Nephron (organoid): ENCODE results near the gene ZFP69B.

Source experiments
- H3K27ac Mint-ChIP-seq, 3 experiments: 2 replicates each; pipeline ENCODE4 v1.8.0; 2020; ENCODE audit warnings: mixed read lengths in 3 of 3, mild to moderate bottlenecking in 2 of 3, moderate library complexity in 1 of 3
- H3K27me3 Mint-ChIP-seq: 2 replicates; pipeline ENCODE4 v1.8.0; 2021; ENCODE audit warnings: low read depth, mild to moderate bottlenecking, moderate library complexity, mixed read lengths
- H3K36me3 Mint-ChIP-seq: 2 replicates; pipeline ENCODE4 v1.8.0; 2020; ENCODE audit warnings: low read depth, mixed read lengths
- H3K4me1 Mint-ChIP-seq: 2 replicates; pipeline ENCODE4 v1.8.0; 2020; ENCODE audit warnings: mixed read lengths
- H3K4me3 Mint-ChIP-seq, 3 experiments: 2 replicates each; pipeline ENCODE4 v1.8.0; 2020; ENCODE audit warnings: mild to moderate bottlenecking in 3 of 3, mixed read lengths in 3 of 3, moderate library complexity in 2 of 3
- H3K9me3 Mint-ChIP-seq: 2 replicates; pipeline ENCODE4 v1.8.0; 2020; ENCODE audit warnings: mixed read lengths
- CTCF ChIP-seq, 3 experiments: fragments of 200-600 bp; sonication (generic); IDR thresholded peaks; one replicate each; pipeline ENCODE4 v1.5.0; 2021; ENCODE audit warnings: antibody characterized with exemption in 3 of 3; ENCODE audit not compliant: unreplicated experiment in 3 of 3

ZFP69B gene

GRCh38 chr1:40450495-40451237 is 390 bp downstream of the ZFP69B start:
- H3K36me3 Mint-ChIP-seq, result peaks cover 53% of the 10 kb centered on the region
- peak overlapping the region; percentile 91 to 94 (median 94) for H3K27ac Mint-ChIP-seq
- H3K27me3 Mint-ChIP-seq, result no peaks in the 10 kb centered on the region
- H3K4me1 Mint-ChIP-seq, result peaks cover 19% of the 10 kb centered on the region
- peak overlapping the region; percentile 88 to 92 (median 91) for H3K4me3 Mint-ChIP-seq
- H3K9me3 Mint-ChIP-seq, result peaks cover 51% of the 10 kb centered on the region
- no peak for TF ChIP-seq CTCF (IDR thresholded peaks at IDR 0.05; ENCODE audit: unreplicated experiment in 3 of 3)

- peaks cover 58% of the 10 kb centered on the region for H3K36me3 Mint-ChIP-seq
- peak overlapping the region; percentile 88 to 92 (median 91) for H3K4me3 Mint-ChIP-seq
- no peak for TF ChIP-seq CTCF (IDR thresholded peaks at IDR 0.05; ENCODE audit: unreplicated experiment in 3 of 3)
These were observed 936 bp downstream of the ZFP69B start for GRCh38 chr1:40451238-40451585.

GRCh38 chr1:40454873-40455272 is 4.6 kb downstream of the ZFP69B start:
- no peak for TF ChIP-seq CTCF (IDR thresholded peaks at IDR 0.05; ENCODE audit: unreplicated experiment in 3 of 3)
- Mint-ChIP-seq H3K36me3 (peaks cover 95% of the 10 kb centered on the region), H3K9me3 (peaks cover 87% of the 10 kb centered on the region), H3K4me1 (peaks cover 11% of the 10 kb centered on the region), H3K27ac (no peak overlapping the region), H3K4me3 (no peak overlapping the region), H3K27me3 (no peaks in the 10 kb centered on the region)

More at GRCh38 chr1:40451238-40451585, 936 bp downstream of the ZFP69B start:
- H3K27ac Mint-ChIP-seq, result peak overlapping the region in 2 of 3 experiments; percentile 91 to 94
- peaks cover 56% of the 10 kb centered on the region for H3K9me3 Mint-ChIP-seq
- H3K4me1 Mint-ChIP-seq, result peaks cover 19% of the 10 kb centered on the region
- H3K27me3 Mint-ChIP-seq, result no peaks in the 10 kb centered on the region

GRCh38 chr1:40462956-40463590 is 12.8 kb downstream of the ZFP69B start:
- peaks cover 81% of the 10 kb centered on the region for H3K9me3 Mint-ChIP-seq
- no peaks in the 10 kb centered on the region for H3K4me1 Mint-ChIP-seq
- TF ChIP-seq CTCF (IDR thresholded peaks at IDR 0.05; ENCODE audit: unreplicated experiment in 3 of 3), result no peak
- no peak overlapping the region for H3K27ac Mint-ChIP-seq
- peaks cover 100% of the 10 kb centered on the region for H3K36me3 Mint-ChIP-seq
- no peaks in the 10 kb centered on the region for H3K27me3 Mint-ChIP-seq
- no peak overlapping the region for H3K4me3 Mint-ChIP-seq

- Mint-ChIP-seq H3K4me1 (no peaks in the 10 kb centered on the region), H3K27ac (no peak overlapping the region), H3K36me3 (peaks cover 68% of the 10 kb centered on the region), H3K27me3 (peaks cover 3% of the 10 kb centered on the region), H3K9me3 (peaks cover 81% of the 10 kb centered on the region), H3K4me3 (no peak overlapping the region)
- no peak for TF ChIP-seq CTCF (IDR thresholded peaks at IDR 0.05; ENCODE audit: unreplicated experiment in 3 of 3)
These were observed 19.1 kb downstream of the ZFP69B start for GRCh38 chr1:40469327-40469726.
